H1 (cell line): ENCODE measurements around the gene RAB3B. TPM values are rescaled to one million over a fixed set of nuclear protein-coding genes. Genes with fewer than 3 reads are reported as not detected.

Source experiments
- BCL11A ChIP-seq, 2 experiments: IDR thresholded peaks; one replicate each; pipeline ENCODE4 v1.6.1; 2011; ENCODE audit warnings: low read depth in 2 of 2, low read length in 2 of 2, mild to moderate bottlenecking in 2 of 2
- CBX8 ChIP-seq: fragments of 300-800, 300-1000 bp; sonication (generic); IDR thresholded peaks from 2 replicates; pipeline ENCODE4 v1.7.1; 2016; ENCODE audit warnings: low read depth, low read length, borderline replicate concordance
- JUN ChIP-seq: IDR thresholded peaks from 2 replicates; pipeline ENCODE4 v1.6.1; 2011; ENCODE audit warnings: low read depth, mild to moderate bottlenecking, improper control_type of control experiment, low read length
- polyA plus RNA-seq, 7 experiments: library from polyadenylated mRNA; depleted of rRNA in 3 of 7; stranded (reverse) in 5 of 7; unstranded in 2 of 7; fragments of >200 nt in 5 of 7; fragments of 200-250 nt in 2 of 7; gene quantifications; 1 replicate in 5 of 7; 2 replicates in 1 of 7; 4 replicates in 1 of 7; pipeline versions ENCODE4 v1.2.1 to v1.2.3, GENCODE V29; 2011 to 2013; ENCODE audit warnings: missing spikeins in 2 of 7, mixed read lengths in 2 of 7
- total RNA-seq: library from RNA; stranded (reverse); fragmentation: NEBNext Ultra II Directional; extraction: Animal tissue kit (Norgen Biotek cat#: 25700); gene quantifications from 2 replicates; pipeline ENCODE4 v1.2.1, GENCODE V29; 2021

Gene RAB3B
- total and polyA plus RNA-seq, 2 of the 8 experiments (the other 6 are each of a cell fraction or from before 2014, with no cell fraction given): 12.5 to 36.8 TPM

GRCh38 chr1:51915951-51916350, 74.5 kb downstream of the RAB3B start (continued):
- no peak for TF ChIP-seq BCL11A (IDR thresholded peaks at IDR 0.05; ENCODE audit: low read depth in 2 of 2, low read length in 2 of 2)
- TF ChIP-seq JUN: no peak
- TF ChIP-seq CBX8: no peak
